CD14-positive monocyte (primary cell): ENCODE measurements around the gene OPN1SW. TPM values are rescaled to one million over a fixed set of nuclear protein-coding genes. Genes with fewer than 3 reads are reported as not detected.
A peak's percentile ranks its signal among the peaks of the same experiment; 100 is the strongest.

ENCODE experiments used
- DNase-seq, 3 donors: peaks; one replicate each; pipeline ENCODE4 v3.0.0-alpha.2; 2011 to 2022
- H2AFZ ChIP-seq: 2 replicates; pipeline ENCODE4 v1.6.0; 2012; ENCODE audit warnings: mild to moderate bottlenecking, low read depth, low read length, inconsistent platforms; ENCODE audit not compliant: insufficient read depth, poor library complexity, severe bottlenecking
- H3K27ac ChIP-seq, 2 donors: 1 replicate in 1 of 2; 2 replicates in 1 of 2; pipeline ENCODE4 v1.5.1; 2012 to 2013; ENCODE audit warnings: low read length in 2 of 2, control low read depth in 1 of 2, inconsistent platforms in 1 of 2, low read depth in 1 of 2, mild to moderate bottlenecking in 1 of 2
- H3K27me3 ChIP-seq, 2 donors: one replicate each; pipeline versions ENCODE4 v1.6.0 to v1.6.1; 2011 to 2013; ENCODE audit warnings: low read length in 2 of 2; ENCODE audit not compliant: control insufficient read depth in 2 of 2, insufficient read depth in 2 of 2
- H3K36me3 ChIP-seq, 2 donors: replicated peaks in 1 of 2; 1 replicate in 1 of 2; 2 replicates in 1 of 2; pipeline versions ENCODE4 v1.5.1 to v1.6.1; 2012 to 2013; ENCODE audit warnings: low read length in 2 of 2, control low read depth in 1 of 2, inconsistent platforms in 1 of 2, mild to moderate bottlenecking in 1 of 2; ENCODE audit not compliant: insufficient read depth in 2 of 2, control insufficient read depth in 1 of 2
- H3K4me1 ChIP-seq, 2 donors: 1 replicate in 1 of 2; 2 replicates in 1 of 2; pipeline versions ENCODE4 v1.5.1 to v1.6.1; 2012 to 2013; ENCODE audit warnings: low read length in 2 of 2, control low read depth in 1 of 2, inconsistent platforms in 1 of 2, mild to moderate bottlenecking in 1 of 2, moderate library complexity in 1 of 2; ENCODE audit not compliant: insufficient read depth in 2 of 2, control insufficient read depth in 1 of 2
- H3K4me2 ChIP-seq: replicated peaks from 2 replicates; pipeline ENCODE3; 2012; ENCODE audit warnings: low read length, moderate library complexity, mild to moderate bottlenecking; ENCODE audit not compliant: poor library complexity, severe bottlenecking; ENCODE audit errors: extremely low read depth
- H3K4me3 ChIP-seq, 3 experiments: fragments of 200-600 bp in 1 of 3; sonication (generic) in 1 of 3; replicated peaks in 1 of 3; 1 replicate in 2 of 3; 2 replicates in 1 of 3; pipeline ENCODE4 v1.5.1; 2011 to 2013; ENCODE audit warnings: low read length in 3 of 3, mild to moderate bottlenecking in 3 of 3, control low read depth in 2 of 3, low read depth in 2 of 3, inconsistent platforms in 1 of 3, moderate library complexity in 1 of 3
- H3K79me2 ChIP-seq: 2 replicates; pipeline ENCODE4 v1.6.0; 2012; ENCODE audit warnings: mild to moderate bottlenecking, control low read depth, inconsistent platforms, low read length, moderate library complexity; ENCODE audit not compliant: insufficient read depth
- H3K9ac ChIP-seq: 2 replicates; pipeline ENCODE4 v1.6.0; 2017; ENCODE audit warnings: low read length, mild to moderate bottlenecking; ENCODE audit not compliant: insufficient read depth, poor library complexity, severe bottlenecking
- H3K9me3 ChIP-seq, 2 donors: replicated peaks in 1 of 2; 1 replicate in 1 of 2; 2 replicates in 1 of 2; pipeline versions ENCODE4 v1.5.1 to v1.6.1; 2012 to 2013; ENCODE audit warnings: low read length in 2 of 2, control low read depth in 1 of 2; ENCODE audit not compliant: control insufficient read depth in 1 of 2, insufficient read depth in 1 of 2
- H4K20me1 ChIP-seq: 2 replicates; pipeline ENCODE4 v1.6.0; 2012; ENCODE audit warnings: mild to moderate bottlenecking, low read length, control low read depth, moderate library complexity; ENCODE audit not compliant: insufficient read depth
- H3K27ac Mint-ChIP-seq, 7 donors: one replicate each; pipeline ENCODE4 v1.8.0; 2020; ENCODE audit warnings: mild to moderate bottlenecking in 7 of 7, mixed read lengths in 7 of 7, moderate library complexity in 6 of 7, inconsistent platforms in 2 of 7
- H3K27me3 Mint-ChIP-seq, 3 donors: one replicate each; pipeline ENCODE4 v1.8.0; 2021 to 2022; ENCODE audit warnings: low read depth in 3 of 3, mild to moderate bottlenecking in 3 of 3, mixed read lengths in 3 of 3, moderate library complexity in 3 of 3, inconsistent platforms in 1 of 3
- H3K36me3 Mint-ChIP-seq, 2 donors: one replicate each; pipeline ENCODE4 v1.8.0; 2020; ENCODE audit warnings: mixed read lengths in 2 of 2, inconsistent platforms in 1 of 2, mild to moderate bottlenecking in 1 of 2
- H3K4me1 Mint-ChIP-seq: one replicate; pipeline ENCODE4 v1.8.0; 2020; ENCODE audit warnings: mild to moderate bottlenecking, mixed read lengths
- H3K4me3 Mint-ChIP-seq, 2 donors: one replicate each; pipeline ENCODE4 v1.8.0; 2020; ENCODE audit warnings: mild to moderate bottlenecking in 2 of 2, mixed read lengths in 2 of 2, moderate library complexity in 1 of 2
- H3K9me3 Mint-ChIP-seq, 7 donors: one replicate each; pipeline ENCODE4 v1.8.0; 2020 to 2022; ENCODE audit warnings: mixed read lengths in 7 of 7, mild to moderate bottlenecking in 6 of 7, moderate library complexity in 6 of 7, inconsistent platforms in 2 of 7
- CTCF ChIP-seq: fragments of 200-600 bp; IDR thresholded peaks from one replicate; pipeline ENCODE4 v1.8.0; 2022; ENCODE audit warnings: antibody characterized with exemption, mild to moderate bottlenecking
- WGBS: methylation state at CpG from one replicate; pipeline ENCODE4 v1.1.5; 2013; ENCODE audit warnings: missing lambda C conversion rate; ENCODE audit not compliant: insufficient coverage; 5-methylcytosine and 5-hydroxymethylcytosine counted together
- intact Hi-C, 2 donors: fragments of 100-400 bp; cut with micrococcal nuclease; formaldehyde crosslinking; loops; one replicate each; pipeline versions ENCODE4 v1.15.0 to v1.15.1; 2023
- polyA plus RNA-seq, 3 donors: library from polyadenylated mRNA; depleted of rRNA in 1 of 3; unstranded in 2 of 3; stranded (reverse) in 1 of 3; fragments of 300-500 nt in 2 of 3; fragments of >200 nt in 1 of 3; fragmentation: Illumina TruSeq in 2 of 3; gene quantifications; 1 replicate in 2 of 3; 2 replicates in 1 of 3; pipeline ENCODE4 v1.2.3, GENCODE V29; 2012 to 2021

The OPN1SW gene
- polyA plus RNA-seq, 3 donors: not detected

- no peaks in the 10 kb centered on the region for H3K27me3 ChIP-seq
- H3K36me3 ChIP-seq: no peaks in the 10 kb centered on the region
- H3K27ac ChIP-seq: no peak overlapping the region
- H3K4me2 ChIP-seq: no peak overlapping the region
- no peaks in the 10 kb centered on the region for H3K9me3 ChIP-seq
- Mint-ChIP-seq H3K27me3 (peaks cover 0 to 2% (median 0%) of the 10 kb centered on the region in 3 donors), H3K9me3 (no peaks in the 10 kb centered on the region), H3K36me3 (peaks cover 5 to 11% of the 10 kb centered on the region in 2 donors), H3K4me1 (peaks cover 33% of the 10 kb centered on the region), H3K4me3 (peak overlapping the region in 1 of 2 donors; percentile 42), H3K27ac (peak overlapping the region in 1 of 7 donors; percentile 38)
- TF ChIP-seq CTCF: no peak
- H4K20me1 ChIP-seq: peaks cover 21% of the 10 kb centered on the region
- H3K4me1 ChIP-seq: peaks cover 21 to 31% of the 10 kb centered on the region in 2 donors
- WGBS: 80% methylated on average over 1 of the region's 3 CpGs
- no peak overlapping the region for H2AFZ ChIP-seq
- intact Hi-C loops: loop anchor here in 1 of 2 donors (10.0 kb wide), 1 partner anchor 124 kb away; the partner anchor contains the start of gene ATP6V1F
- no peak for DNase-seq
- H3K4me3 ChIP-seq: no peak overlapping the region
- no peak overlapping the region for H3K9ac ChIP-seq
- H3K79me2 ChIP-seq: peaks cover 69% of the 10 kb centered on the region
These were observed 34.6 kb downstream of the OPN1SW start for GRCh38 chr7:128740996-128741395.

GRCh38 chr7:128739990-128740682 is 35.5 kb downstream of the OPN1SW start:
- Mint-ChIP-seq H3K4me1 (peaks cover 33% of the 10 kb centered on the region), H3K36me3 (peaks cover 0 to 4% of the 10 kb centered on the region in 2 donors), H3K27me3 (peaks cover 0 to 2% (median 0%) of the 10 kb centered on the region in 3 donors), H3K4me3 (peak overlapping the region; percentile 96 to 99), H3K9me3 (peaks cover 0 to 2% (median 0%) of the 10 kb centered on the region in 7 donors), H3K27ac (peak overlapping the region; percentile 93 to 96 (median 95))
- Histone ChIP-seq H3K9ac (peak overlapping the region; percentile 92), H3K4me2 (peak overlapping the region; percentile 97), H3K9me3 (no peaks in the 10 kb centered on the region), H3K4me3 (peak overlapping the region; percentile 94 to 99 (median 97)), H4K20me1 (peaks cover 16% of the 10 kb centered on the region), H3K36me3 (no peaks in the 10 kb centered on the region), H2AFZ (peak overlapping the region; percentile 98), H3K79me2 (peaks cover 60% of the 10 kb centered on the region), H3K27ac (peak overlapping the region in 1 of 2 donors; percentile 94), H3K4me1 (peaks cover 29 to 39% of the 10 kb centered on the region in 2 donors), H3K27me3 (no peaks in the 10 kb centered on the region)
- intact Hi-C loops: loop anchor here in 1 of 2 donors (10.0 kb wide), 1 partner anchor 125 kb away; the partner anchor contains the start of gene ATP6V1F
- WGBS: 30% methylated on average over 4 of the region's 13 CpGs
- no peak for TF ChIP-seq CTCF
- no peak for DNase-seq
